ENCODE data around the gene SMYD3.

- no peak for TF ChIP-seq POLR2A (IDR thresholded peaks at IDR 0.05; ENCODE audit: low read depth, low read length)
- TF ChIP-seq CTCF (IDR thresholded peaks at IDR 0.05; ENCODE audit: extremely low read depth in 1 of 2, insufficient read depth in 1 of 2, low read depth in 1 of 2, low read length in 2 of 2) = no peak
- no peak for TF ChIP-seq POLR2AphosphoS5 (IDR thresholded peaks at IDR 0.05; ENCODE audit: insufficient read depth, low read depth, low read length)
- TF ChIP-seq GATA2 (IDR thresholded peaks at IDR 0.05; ENCODE audit: insufficient read depth, insufficient read length, low read depth, low read length) = no peak
- no peak for TF ChIP-seq MAX (IDR thresholded peaks at IDR 0.05; ENCODE audit: insufficient read depth, insufficient read length)
- TF ChIP-seq EZH2 (IDR thresholded peaks at IDR 0.05; ENCODE audit: borderline replicate concordance, low read depth, low read length, severe bottlenecking) = no peak
These were observed 23.4 kb upstream of the SMYD3 start for GRCh38 chr1:246530482-246530881.
